Transverse colon (tissue), 4 donors: Measurements from ENCODE around the gene TENM4. TPM values are rescaled to one million over a fixed set of nuclear protein-coding genes. Genes with fewer than 3 reads are reported as not detected.

Experiments
- DNase-seq: peaks from one replicate; pipeline ENCODE4 v3.0.0-alpha.2; 2019
- H3K27ac ChIP-seq, 4 donors: fragments of 200-600 bp; sonication (generic); 2 replicates each; pipeline ENCODE4 v1.5.1; 2016 to 2018; ENCODE audit warnings: inconsistent platforms in 4 of 4
- H3K27me3 ChIP-seq: fragments of 200-600 bp; sonication (generic); 2 replicates; pipeline ENCODE4 v1.5.1; 2017; ENCODE audit warnings: inconsistent platforms
- H3K36me3 ChIP-seq, 4 donors: fragments of 200-600 bp; sonication (generic); 2 replicates each; pipeline ENCODE4 v1.5.1; 2017 to 2019; ENCODE audit warnings: inconsistent platforms in 4 of 4
- H3K4me1 ChIP-seq, 4 donors: fragments of 200-600 bp; sonication (generic); 2 replicates each; pipeline ENCODE4 v1.5.1; 2017 to 2020; ENCODE audit warnings: inconsistent platforms in 4 of 4
- H3K4me3 ChIP-seq, 4 donors: fragments of 200-600 bp; sonication (generic); 1 replicate in 1 of 4; 2 replicates in 3 of 4; pipeline versions ENCODE4 v1.5.1 to v1.6.1; 2017 to 2019; ENCODE audit warnings: inconsistent platforms in 4 of 4
- H3K9me3 ChIP-seq, 2 donors: fragments of 200-600 bp; sonication (generic); 2 replicates each; pipeline ENCODE4 v1.5.1; 2017 to 2019; ENCODE audit warnings: inconsistent platforms in 2 of 2
- EP300 ChIP-seq: sonication (generic); formaldehyde crosslinking; IDR thresholded peaks from one replicate; pipeline ENCODE4 v1.6.1; 2017; ENCODE audit warnings: antibody characterized with exemption, low read depth
- POLR2A ChIP-seq: fragments of 450-650 bp; IDR thresholded peaks from one replicate; pipeline ENCODE4 v1.6.1; 2016; ENCODE audit warnings: antibody characterized with exemption, mild to moderate bottlenecking, moderate library complexity
- POLR2AphosphoS5 ChIP-seq, 3 donors: sonication (generic); formaldehyde crosslinking; IDR thresholded peaks; one replicate each; pipeline ENCODE4 v1.6.1; 2016; ENCODE audit warnings: antibody characterized with exemption in 3 of 3
- WGBS, 2 donors: methylation state at CpG; one replicate each; pipeline ENCODE4 v1.1.5; 2018; ENCODE audit warnings: low coverage in 1 of 2; 5-methylcytosine and 5-hydroxymethylcytosine counted together
- in situ Hi-C, 4 donors: fragments of 200-750 bp; cut with MboI; loops; one replicate each; pipeline versions ENCODE4 v1.15.0 to v1.15.1; 2017; ENCODE audit warnings: low sequenced_read_pairs in 3 of 4, low pct_ligation_motif_present in 1 of 4, low pct_unique_long_range_greater_than_20kb in 1 of 4
- intact Hi-C: fragments of 100-400 bp; cut with DNase I; formaldehyde crosslinking; loops from one replicate; pipeline ENCODE4 v1.15.1; 2023; ENCODE audit warnings: low total_unique reads
- total RNA-seq, 4 donors: library from RNA; depleted of rRNA; stranded (reverse); fragments of >200 nt; gene quantifications; one replicate each; pipeline ENCODE4 v1.1.0, GENCODE V29; 2016
- TF ChIP-seq, protein P1 (sequence below), 5 experiments: fragments of 200-600 bp in 3 of 5; fragments of 450-650 bp in 2 of 5; sonication (generic) in 3 of 5; IDR thresholded peaks; 1 replicate in 2 of 5; 2 replicates in 3 of 5; pipeline ENCODE4 v1.5.1; 2016 to 2017; ENCODE audit warnings: antibody characterized with exemption in 5 of 5, inconsistent platforms in 3 of 5, mild to moderate bottlenecking in 2 of 5, moderate library complexity in 1 of 5

Gene TENM4
- total RNA-seq, 4 donors from 2014 or later = 0.14 to 0.79 (median 0.39) TPM

DNA sequence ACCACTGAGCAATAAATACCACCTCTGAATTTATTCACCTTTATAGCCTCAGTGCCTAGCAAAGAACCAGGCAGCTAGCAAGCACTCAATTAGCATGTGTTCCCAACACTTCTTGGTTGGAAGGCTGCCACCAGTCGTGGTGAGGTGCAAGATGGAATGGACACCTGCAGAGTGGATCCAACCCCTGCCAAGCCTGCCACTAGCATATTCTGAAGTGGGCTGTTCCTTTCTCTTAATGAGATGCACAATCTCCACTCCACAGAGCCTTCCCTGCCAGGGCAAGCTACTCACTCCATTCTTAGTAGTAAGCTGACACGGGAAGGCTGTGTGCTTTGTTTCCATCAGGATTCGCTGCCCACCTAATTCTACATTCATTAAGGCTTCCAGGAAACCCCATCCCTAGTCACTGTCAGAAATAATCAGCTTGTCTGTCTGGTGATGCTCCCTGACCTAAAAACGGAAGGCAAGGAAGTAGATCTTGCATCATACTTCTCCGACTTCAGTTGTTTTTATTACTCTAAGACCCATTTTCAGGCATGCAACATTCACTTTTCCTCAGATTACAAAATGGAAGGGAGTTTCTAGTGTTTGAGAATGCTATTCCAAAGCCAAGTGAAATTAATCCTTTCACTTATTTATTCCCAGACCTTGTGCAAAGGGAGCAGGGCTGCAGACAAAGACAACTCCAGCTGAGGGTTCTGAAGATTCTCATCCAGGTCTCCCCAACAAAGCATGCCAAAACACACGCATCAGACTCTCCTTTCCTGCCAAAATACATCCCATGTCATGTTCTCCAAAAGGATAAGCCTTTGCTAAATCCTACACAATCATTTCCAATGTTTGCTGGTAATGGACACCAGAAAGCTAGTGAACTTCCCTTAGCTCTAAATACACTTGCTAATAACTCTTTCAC lies 128.0 kb downstream of the TENM4 start:
- in situ Hi-C loops = no loop called here
- Histone ChIP-seq H3K27ac (no peak overlapping the region), H3K9me3 (no peaks in the 10 kb centered on the region), H3K4me3 (no peak overlapping the region), H3K36me3 (no peaks in the 10 kb centered on the region), H3K4me1 (no peaks in the 10 kb centered on the region), H3K27me3 (no peaks in the 10 kb centered on the region)
- DNase-seq = no peak
- no peak for TF ChIP-seq POLR2AphosphoS5 (IDR thresholded peaks at IDR 0.05)
- no peak for TF ChIP-seq POLR2A
- TF ChIP-seq EP300 = no peak
- TF ChIP-seq, protein P1, sequence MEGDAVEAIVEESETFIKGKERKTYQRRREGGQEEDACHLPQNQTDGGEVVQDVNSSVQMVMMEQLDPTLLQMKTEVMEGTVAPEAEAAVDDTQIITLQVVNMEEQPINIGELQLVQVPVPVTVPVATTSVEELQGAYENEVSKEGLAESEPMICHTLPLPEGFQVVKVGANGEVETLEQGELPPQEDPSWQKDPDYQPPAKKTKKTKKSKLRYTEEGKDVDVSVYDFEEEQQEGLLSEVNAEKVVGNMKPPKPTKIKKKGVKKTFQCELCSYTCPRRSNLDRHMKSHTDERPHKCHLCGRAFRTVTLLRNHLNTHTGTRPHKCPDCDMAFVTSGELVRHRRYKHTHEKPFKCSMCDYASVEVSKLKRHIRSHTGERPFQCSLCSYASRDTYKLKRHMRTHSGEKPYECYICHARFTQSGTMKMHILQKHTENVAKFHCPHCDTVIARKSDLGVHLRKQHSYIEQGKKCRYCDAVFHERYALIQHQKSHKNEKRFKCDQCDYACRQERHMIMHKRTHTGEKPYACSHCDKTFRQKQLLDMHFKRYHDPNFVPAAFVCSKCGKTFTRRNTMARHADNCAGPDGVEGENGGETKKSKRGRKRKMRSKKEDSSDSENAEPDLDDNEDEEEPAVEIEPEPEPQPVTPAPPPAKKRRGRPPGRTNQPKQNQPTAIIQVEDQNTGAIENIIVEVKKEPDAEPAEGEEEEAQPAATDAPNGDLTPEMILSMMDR (IDR thresholded peaks at IDR 0.05) = no peak
- intact Hi-C loops = no loop called here
- 47 to 50% methylated on average over 1 to 6 of the region's 6 CpGs for WGBS, 2 donors

DNA sequence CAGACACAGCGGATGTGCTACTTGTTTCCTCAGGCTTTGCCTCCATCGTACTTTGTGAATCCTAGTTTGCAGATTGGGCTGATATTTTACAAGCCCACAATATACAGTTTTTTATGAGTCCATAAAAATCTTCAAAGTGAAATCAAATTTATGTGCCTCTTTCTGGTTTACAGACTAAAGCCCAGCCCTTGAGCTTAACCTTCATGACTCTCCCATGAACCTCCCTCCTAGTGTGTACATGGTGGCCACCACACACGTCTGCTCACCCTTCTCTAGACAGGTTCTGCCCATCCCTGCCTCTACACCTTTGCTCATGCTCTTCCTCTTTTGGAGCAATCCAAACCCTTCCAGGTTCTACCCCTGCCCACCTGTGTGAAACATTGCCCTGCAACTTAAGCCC lies 129.4 kb downstream of the TENM4 start:
- WGBS, 2 donors = 40 to 54% methylated on average over 1 to 3 of the region's 3 CpGs
- no peak overlapping the region for H3K4me3 ChIP-seq

DNA sequence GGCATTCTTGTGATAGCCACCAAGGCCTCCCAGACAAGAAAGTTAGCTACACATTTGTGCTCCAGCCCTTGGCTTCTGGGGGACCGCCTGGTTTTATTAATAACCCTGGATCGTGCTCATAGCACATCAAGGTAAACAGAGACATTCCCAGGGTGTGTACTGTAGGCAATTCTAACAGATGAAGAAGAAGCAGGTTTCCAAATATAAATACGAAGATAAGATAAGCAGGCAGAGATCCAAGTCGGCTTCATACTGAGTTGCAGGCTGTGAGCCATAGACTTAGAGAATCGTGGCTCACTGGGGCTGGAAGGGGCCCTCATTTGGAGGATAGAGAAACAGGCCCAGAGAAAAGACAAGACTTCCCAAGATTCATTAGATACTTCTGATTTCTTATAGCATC lies 131.4 kb downstream of the TENM4 start:
- in situ Hi-C loops (no loop called here), intact Hi-C loops (no loop called here)
- 36% methylated on average over 5 of the region's 5 CpGs; no CpG with 5 or more reads in 1 of the 2 donors for WGBS, 2 donors

More for the DNA sequence above, 129.4 kb downstream of the TENM4 start:
- intact Hi-C loops = no loop called here
- Histone ChIP-seq H3K27ac (no peak overlapping the region), H3K27me3 (no peaks in the 10 kb centered on the region), H3K9me3 (no peaks in the 10 kb centered on the region), H3K4me1 (no peaks in the 10 kb centered on the region), H3K36me3 (no peaks in the 10 kb centered on the region)
- DNase-seq = no peak
- in situ Hi-C loops = no loop called here
- TF ChIP-seq POLR2AphosphoS5 (IDR thresholded peaks at IDR 0.05) = no peak
- TF ChIP-seq, protein P1 (IDR thresholded peaks at IDR 0.05) = no peak
- no peak for TF ChIP-seq POLR2A
- TF ChIP-seq EP300 = no peak

DNA sequence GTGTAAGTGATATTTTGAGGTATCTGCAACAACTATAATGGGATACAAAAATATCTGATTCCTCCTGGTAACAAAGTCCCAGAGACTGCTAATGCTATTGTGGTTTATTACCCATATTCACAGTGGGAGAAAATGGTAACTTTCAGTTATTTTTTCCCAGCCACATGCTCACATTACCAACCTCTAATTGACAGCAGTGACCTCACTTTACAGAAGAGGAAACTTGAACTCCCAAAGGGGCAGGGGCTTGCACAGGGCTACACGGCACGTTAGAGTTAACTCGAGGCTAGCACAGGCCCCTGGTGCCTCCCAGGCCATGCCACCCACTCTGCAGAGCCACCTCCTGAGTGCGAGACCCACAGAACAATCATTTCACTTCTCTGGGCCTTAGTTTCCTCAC lies 132.4 kb downstream of the TENM4 start:
- H3K27me3 ChIP-seq = no peaks in the 10 kb centered on the region
- intact Hi-C loops = no loop called here
- 81% methylated on average over 4 of the region's 4 CpGs; no CpG with 5 or more reads in 1 of the 2 donors for WGBS, 2 donors
- H3K4me3 ChIP-seq = no peak overlapping the region
- no peak for TF ChIP-seq POLR2A
- TF ChIP-seq, protein P1 (IDR thresholded peaks at IDR 0.05) = no peak
- no peak for TF ChIP-seq POLR2AphosphoS5 (IDR thresholded peaks at IDR 0.05)
- TF ChIP-seq EP300 = no peak
- no peak for DNase-seq
- no peaks in the 10 kb centered on the region for H3K9me3 ChIP-seq
- no peak overlapping the region for H3K27ac ChIP-seq
- H3K36me3 ChIP-seq = no peaks in the 10 kb centered on the region
- H3K4me1 ChIP-seq = no peaks in the 10 kb centered on the region
- in situ Hi-C loops = no loop called here

More for the DNA sequence above, 131.4 kb downstream of the TENM4 start:
- Histone ChIP-seq H3K27me3 (no peaks in the 10 kb centered on the region), H3K4me3 (no peak overlapping the region), H3K36me3 (no peaks in the 10 kb centered on the region), H3K4me1 (no peaks in the 10 kb centered on the region), H3K27ac (no peak overlapping the region), H3K9me3 (no peaks in the 10 kb centered on the region)
- DNase-seq = no peak
- TF ChIP-seq POLR2AphosphoS5 (IDR thresholded peaks at IDR 0.05) (no peak), EP300 (no peak)
- TF ChIP-seq, protein P1 (IDR thresholded peaks at IDR 0.05) = no peak
